NCI-H2107 treated with DMSO at 0.1 percent for 48 hours (cell line): ENCODE data around the gene FAM124B.
"Not testable (repeated sequence)": the region's sequence is repeated elsewhere in the genome, so short reads cannot be mapped to it uniquely, and the experiment has no call there.

Experiments
- DNase-seq: peaks from one replicate; lab custom pipeline; 2025; ENCODE audit not compliant: unreplicated experiment; lab: John Stamatoyannopoulos, UW

Gene FAM124B

DNA sequence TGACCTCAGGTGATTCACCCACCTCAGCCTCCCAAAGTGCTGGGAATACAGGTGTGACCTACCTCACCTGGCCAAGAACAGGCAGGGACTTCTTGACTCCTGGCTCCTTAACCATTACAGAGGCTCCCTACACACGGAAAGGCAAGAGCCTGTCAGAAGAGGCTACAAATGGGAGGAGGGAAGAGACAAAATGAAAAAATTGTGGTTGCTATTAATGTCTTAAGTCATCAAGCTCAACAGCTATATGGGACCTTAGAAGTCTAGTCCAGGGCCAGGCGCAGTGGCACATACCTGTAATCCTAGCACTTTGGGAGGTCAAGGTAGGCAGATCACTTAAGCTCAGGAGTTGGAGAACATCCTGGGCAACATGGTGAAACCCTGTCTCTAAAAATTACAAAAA is 11.5 kb upstream of the FAM124B start:
- DNase-seq, result no peak

DNA sequence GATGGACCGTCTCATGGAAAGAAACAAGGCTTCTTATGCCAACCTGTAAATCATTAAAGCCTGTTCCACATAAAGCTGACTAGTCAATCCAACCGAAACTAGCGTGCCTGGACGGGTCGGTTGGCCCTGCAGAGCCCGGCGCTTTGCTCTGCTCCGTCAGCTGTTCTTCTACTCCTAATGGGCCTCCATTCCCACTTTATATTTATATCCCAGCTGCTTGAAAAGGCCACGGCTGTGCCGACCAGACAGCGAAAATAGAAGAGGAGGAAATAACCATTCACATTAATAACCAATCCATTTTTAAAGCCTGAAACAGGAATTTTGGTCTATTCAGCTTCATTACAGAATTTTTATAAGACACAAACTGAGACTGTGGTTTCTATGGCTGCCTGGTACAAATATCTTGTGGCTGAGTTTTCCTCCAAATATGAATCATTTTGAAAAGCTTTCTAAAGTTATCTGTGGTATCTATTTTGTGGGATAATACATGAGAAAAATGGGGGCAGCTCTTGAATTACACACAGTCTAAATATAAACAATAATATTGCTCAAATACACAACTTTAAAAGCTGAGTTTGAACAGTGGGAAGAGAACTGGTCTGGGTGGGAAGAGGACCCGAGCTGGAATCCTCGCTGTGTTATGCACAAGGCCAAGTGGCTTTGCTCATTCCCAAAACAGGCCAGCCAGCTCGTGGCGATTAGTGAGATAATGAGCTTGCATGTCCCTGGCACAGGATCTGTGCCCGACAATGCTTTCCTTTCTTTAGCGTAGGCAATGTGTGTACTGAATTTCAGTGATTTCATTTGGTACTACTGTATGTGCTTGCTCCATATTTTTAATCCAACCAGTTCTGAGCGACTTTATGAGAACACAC is 10.5 kb upstream of the FAM124B start:
- no peak for DNase-seq

DNA sequence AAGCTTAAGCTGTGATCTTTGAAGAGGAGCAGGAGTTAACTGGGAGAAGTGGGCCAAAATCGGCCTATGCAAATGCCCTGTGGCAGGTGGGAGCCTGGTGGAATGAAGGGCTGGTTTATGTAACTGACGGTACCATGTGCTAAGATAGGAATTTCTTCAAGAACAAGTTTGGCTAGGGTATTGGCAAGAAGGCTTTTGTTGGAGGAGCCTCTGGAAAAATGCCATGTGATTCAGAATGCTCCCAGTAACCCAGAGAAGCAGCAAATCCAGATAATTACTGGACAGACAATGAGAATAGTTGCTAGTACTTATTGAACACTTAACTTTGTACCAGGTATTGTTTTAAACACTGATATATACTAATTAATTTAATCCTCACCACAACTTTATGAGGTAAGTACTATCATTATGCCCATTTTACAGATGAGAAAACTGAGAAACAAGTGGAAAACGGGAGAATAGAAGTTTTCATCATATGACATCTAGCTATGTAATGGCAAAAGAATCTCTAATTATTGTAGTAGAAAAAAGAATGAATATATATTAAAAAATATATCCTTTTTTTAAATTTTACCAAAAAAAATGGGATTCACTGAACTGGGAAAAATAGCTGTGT is 9.1 kb upstream of the FAM124B start:
- DNase-seq, result no peak

DNA sequence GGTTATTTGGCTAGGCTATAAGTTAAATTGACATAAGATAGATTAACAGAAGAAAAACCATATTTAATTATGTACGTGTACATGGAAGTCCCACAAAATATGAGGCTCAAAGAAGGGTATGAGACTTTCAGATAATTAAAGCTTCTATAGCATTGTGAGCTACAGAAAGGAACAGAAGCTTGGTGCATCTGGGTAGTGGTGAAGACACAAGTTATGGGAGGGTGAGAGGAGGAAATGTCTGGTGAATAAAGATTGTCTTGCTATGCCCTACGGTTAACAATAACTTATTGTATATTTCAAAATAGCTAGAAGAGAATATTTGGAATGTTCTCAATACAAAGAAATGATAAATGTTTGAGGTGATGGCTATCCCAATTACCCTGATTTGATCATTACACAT is 6.8 kb upstream of the FAM124B start:
- no peak for DNase-seq

DNA sequence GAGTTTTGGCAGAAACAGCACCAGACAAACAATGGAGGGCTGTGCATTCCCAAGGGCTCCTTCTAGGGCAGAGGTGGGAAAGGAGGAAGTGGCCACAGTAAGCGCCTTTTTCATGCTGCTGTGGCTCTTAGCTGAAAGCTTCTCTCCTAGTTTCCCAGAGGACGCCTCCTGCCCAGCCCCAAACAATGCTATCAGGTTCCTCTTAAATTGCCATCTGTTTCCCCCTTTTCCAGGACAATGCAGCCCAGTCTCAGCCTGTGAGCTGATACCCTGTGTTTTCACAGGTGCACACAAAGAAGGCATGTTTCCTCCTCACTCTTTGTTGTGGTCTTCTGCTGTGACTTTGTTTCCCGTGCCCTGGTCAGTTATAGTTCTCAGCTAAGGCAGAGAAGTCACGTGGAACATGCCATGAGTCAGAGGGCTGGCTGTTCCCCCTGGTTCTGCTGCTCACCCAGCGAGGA is 5.4 kb upstream of the FAM124B start:
- no peak for DNase-seq

DNA sequence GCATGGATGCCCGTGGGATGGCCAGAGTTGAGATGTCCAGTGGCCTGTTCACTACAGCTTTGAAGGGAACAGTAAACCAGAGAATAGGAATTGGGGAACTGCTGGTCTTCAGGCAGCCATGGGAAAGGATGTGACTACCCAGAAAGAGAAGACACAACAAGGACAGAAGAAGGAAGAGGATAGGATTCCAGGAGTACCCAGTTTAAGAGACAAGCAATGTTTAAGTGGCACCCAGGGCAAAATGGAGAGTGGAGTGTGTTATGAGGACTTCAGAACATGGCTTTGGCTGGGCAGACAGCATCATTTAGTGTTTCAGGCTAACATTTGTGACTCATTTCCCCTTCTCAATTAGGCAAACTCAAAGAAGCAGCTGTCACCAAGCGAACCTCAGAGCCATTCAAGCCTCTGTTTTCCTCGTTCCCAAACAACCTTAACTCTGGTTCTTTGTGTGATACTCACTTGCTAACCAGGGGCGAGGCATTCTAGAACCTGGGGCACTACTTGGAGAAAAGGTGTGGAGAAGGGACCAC is 4.0 kb upstream of the FAM124B start:
- no peak for DNase-seq

DNA sequence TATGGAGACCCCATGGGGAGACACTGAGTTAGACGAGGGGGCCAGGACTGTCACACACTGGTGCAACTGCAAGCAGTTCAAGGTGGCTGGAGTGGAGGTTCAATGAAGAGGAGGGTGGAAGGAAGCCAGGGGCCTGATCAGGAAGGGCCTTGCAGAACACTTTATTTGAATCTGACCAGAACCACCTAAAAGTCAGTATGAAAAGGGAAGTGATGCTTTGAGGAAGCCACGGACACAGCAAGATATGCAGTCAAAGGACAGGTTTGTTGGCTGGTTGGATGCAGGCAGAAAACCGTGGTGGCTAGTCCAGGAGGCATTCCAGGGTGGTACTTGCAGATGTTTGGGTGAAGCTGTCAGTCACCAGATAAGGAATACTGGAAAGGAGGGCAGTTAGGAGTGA is 3.5 kb upstream of the FAM124B start:
- no peak for DNase-seq

DNA sequence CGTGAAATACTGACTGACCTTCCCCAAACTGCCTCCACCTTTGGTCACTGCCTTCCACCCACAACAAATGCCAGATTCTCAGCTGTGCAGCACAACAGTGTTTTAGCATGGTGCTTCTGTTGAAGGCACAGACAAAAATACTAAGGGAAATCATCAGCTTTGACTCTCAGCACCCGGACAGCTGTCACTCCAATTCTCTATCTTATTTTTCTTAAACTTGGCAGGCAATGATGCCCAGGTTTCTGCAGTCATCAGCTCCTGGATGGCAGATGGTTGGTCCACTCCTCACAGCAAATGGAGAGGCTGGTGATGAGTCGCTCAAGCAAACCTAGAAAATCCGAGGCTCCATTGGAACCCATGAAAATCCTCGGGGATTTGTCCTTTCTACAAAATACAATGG is 2.9 kb upstream of the FAM124B start:
- DNase-seq, result no peak

DNA sequence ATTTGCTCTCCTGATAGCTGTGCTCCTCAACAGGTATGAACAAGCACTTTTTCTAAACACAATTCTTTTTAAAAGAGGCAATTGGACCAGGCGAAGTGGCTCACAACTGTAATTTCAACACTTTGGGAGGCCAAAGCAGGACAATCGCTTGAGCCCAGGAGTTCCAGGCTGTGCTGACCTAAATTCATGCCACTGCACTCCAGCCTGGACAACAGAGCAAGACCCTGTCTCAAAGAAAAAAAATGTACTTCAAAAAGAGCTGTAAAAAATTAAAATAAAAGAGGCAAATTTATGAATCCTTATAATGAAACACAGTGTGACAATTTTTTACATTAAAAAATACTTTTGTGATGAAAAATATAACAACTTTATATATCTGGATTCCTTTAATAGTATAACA is 1.8 kb upstream of the FAM124B start:
- DNase-seq, result no peak

DNA sequence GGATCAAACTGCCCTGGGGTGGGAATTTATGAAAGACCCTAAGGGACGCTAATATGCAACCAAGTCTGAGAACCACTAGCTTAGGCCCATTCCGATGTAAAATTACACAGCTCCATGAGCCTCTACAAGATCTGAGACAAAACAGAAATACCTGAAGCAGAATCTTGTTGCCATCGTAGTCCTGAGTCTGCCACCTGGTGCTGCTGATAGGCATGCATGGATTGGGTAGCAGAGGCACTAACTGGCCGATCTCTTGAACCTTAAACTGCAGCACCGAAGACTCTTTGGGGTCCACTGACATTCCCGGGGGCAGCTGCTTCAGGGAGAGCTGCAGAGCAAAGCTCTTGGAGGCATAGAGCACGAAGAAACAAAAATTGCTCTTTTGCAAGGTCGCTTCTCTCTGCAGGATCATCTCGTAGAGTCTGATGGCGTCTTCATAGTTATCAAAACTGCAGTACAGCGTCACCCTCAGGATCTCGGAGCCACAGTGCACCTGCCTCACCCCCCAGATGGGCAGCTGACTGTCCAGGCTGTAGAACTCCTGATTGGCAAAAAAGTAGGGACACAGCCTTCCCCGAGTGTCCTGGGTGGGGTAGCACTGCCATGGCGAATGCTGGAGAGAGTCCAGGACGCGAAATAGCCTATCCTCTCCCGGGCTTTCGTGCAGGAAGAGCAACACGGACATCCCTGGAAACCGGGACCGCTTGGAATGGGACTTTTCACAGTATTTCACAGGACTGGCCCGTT is 848 bp downstream of the FAM124B start:
- DNase-seq, result no peak

DNA sequence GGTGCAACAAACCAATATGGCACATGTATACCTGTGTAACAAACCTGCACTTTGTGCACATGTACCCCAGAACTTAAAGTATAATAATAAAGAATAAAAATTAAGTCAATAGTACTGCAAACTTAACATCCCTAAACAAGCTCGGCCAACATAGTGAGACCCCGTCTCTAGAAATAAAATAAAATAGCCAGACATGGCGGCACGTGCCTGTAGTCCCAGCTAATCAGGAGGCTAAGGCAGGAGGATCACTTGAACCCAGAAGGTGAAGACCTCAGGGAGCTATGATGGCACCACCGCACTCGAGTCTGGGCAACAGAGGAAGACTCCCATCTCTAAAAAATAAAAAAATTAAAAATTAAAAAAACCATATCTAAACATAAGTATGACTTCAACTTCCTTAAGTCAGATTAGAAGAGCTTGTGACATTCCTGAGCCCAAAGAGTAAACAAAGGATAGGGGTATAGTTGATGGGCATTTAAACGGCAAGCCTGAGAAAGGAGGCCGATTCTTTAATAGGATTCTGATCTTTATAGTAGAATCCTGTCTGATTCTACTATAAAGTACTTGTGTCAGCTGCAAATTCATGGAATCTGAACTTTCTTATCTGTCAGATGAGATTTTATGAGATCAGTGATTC is 1.6 kb downstream of the FAM124B start:
- no peak for DNase-seq

DNA sequence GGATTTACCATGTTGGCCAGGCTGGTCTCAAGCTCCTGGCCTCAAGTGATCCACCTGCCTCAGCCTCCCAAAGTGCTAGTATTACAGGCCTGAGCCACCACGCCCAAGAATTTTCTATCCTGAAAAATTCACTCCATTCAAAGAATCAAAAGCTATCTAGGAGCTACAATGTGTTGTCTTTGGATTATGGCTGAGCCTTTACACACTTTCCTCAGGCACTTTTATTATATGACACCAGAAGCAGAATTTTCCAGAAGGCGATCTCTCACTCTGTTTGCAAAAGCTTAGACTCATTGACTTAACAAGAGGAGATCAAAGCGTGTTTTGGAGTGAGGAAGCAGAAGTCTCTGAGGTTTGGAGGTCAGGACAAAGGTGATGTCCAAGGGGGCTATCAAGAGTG is 3.6 kb downstream of the FAM124B start:
- no peak for DNase-seq

DNA sequence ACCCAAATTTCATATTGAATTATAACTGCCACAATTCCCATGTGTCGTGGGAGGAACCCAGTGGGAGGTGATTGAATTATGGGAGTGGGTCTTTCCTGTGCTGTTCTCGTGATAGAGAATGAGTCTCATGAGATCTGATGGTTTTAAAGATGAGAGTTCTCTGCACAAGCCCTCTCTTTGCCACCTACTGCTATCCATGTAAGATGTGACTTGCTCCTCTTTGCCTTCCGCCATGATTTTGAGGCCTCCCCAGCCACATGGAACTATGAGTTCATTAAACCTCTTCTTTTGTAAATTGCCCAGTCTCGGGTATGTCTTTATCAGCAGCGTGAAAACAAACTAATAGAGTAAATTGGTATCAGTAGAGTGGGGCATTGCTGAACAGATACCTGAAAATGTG is 4.8 kb downstream of the FAM124B start:
- DNase-seq, result not testable (repeated sequence)

DNA sequence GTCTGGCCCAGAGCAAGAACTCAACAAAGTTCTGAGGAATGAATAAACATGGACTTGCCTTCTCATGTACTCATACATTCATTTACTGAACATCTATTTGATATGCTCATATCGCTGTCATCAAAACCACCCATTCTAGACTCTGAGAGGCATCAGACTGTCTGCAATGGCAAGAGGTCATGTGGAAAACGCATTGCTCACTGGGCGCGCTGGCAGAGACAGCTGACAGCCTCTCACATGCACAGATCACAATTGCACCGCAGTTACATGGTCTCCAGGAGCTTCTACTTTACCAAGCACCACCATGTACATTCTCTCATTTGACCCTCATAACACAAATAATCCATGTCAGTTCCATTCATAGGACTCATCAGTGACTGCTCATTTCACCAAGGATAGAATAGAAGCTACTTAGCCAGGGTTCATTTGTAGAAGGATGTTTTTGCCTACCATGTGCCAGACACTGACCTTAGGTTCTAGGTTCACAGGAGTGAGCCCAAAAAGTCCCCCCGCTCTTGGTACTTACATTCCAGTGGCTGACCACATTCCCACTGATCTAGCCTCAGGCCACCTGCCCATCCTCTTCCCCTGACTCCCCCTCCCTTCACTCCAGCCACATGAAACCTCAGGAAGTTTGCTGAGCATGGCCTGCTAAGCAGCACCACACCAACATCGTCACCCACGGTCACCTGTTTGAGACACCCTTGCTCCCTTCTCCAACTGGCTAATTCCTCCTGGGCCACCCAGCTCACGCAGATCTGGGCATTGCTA is 6.1 kb downstream of the FAM124B start:
- no peak for DNase-seq

DNA sequence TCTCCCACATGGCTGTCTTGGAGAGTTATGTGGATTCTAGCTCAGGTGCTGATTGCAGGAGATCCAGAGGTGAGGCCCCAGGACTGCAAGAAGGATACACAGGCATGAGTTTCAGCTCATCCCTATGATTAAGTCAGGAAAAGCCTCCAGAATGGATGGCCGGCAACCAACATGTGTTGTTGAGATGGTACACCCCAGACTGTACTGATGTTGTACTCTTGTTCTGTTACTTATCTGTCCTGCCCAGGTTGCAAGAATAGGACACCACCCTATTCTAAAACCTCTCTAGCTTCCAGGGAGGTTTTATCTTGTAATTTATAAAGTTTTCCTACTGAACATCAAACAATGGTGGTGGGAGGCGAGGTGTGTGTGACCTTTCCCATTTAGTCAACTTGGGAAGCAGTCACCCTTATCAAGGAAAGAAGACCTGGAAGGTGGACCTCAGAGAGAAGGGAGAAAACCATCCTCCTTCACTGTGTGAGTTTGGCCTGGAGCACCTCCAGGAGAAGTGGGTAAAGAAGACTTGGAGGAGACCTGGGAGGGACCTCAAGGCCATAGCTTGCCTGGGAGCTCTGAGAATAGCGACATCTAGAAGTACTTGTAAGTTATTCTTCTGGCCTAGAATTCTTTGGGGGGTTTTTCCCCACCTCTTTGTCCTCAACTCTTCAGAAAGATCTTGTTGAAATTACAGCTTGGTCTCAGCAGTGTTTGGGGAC is 8.6 kb downstream of the FAM124B start:
- no peak for DNase-seq

DNA sequence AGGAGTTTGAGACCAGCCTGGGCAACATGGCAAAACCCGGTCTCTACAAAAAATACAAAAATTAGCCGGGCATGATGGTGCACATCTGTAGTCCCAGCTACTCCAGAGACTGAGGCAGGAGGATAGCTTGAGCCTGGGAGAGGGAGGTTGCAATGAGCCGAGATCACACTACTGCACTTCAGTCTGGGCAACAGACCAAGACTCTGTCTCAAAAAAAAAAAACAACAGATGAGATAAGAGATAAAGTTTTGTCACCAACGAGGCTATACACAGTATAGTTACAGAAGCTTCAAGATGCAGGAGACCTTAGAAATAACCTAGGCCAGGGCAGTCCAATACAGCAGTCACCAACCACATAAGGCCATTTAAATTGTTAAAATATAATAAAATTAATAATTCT is 9.4 kb downstream of the FAM124B start:
- DNase-seq, result no peak

DNA sequence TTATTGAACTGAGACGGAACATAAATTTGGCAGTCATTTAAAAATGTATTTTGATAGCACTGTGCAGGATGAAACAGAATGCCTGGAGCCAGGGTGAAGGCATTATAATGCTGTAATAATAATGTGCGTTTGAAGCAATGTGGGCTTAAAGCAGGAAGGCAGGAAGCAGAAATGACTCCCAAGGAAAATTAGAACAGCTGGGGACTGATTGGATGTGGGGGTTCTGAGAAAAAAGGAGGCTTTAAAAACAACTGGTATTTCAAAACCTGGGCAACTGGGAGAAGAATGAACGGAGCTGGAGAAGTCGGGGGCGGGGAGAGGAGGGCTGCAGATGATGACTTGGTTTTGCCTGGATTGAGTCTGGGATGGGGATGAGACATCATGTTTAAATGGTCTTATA is 12.6 kb downstream of the FAM124B start:
- DNase-seq, result no peak

DNA sequence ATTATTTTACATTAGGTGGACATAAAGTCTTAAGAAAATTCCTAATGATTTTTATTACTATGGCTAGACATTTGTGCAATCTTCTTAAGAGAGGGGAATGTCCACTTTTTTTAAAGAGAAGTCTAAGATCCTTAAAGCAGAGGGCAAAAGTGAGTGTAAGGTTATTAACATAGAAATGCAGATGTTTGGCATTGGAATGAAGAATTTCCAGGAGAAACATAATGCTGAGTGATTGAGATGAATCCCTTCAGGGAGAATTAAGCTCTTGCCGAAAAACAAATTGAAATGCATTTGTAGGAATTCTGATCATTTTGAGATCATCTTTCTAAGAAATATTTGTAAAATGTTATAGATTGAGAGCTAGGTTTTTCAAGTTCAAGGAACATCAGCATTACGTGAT is 15.0 kb downstream of the FAM124B start:
- DNase-seq, result no peak

DNA sequence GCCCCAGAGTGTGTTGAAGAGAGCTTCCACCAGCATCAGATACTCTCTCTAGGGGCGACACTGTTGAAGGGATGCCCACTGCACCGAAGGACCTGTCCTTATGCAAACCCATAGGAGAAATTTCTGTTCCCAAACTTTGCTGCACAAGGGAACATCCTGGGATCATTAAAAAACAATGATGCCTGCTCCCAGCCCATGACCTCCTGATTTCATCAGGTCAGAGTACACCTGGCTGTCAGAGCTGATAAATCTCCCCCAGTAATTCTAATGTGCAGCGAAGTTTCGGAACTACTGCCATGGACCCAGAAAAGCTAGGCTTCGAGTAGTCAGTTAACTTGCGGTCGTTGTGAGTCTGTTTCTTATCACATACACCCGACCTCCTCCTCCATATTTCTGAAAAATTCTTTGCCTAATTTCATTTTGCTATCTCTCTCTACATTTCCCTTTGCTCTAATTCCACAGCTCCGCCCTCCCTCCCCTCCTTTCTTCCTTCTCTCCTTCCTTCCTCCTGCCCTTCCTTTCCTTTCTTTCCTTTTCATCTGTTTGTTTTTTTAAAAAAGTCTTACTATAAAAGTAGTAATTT is 18.8 kb downstream of the FAM124B start:
- no peak for DNase-seq

DNA sequence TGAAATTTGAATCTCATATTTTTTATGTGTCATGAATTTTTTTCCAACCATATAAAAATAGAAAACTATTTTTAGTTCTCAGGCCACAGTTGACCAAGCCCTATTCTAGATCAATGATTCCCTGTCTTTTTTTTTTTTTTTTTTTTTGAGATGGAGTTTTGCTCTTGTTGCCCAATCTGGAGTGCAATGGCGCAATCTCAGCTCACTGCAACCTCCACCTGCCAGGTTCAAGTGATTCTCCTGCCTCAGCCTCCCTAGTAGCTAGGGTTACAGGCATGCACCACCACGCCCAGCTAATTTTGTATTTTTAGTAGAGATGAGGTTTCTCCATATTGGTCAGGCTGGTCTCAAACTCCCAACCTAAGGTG is 19.6 kb downstream of the FAM124B start:
- not testable (repeated sequence) for DNase-seq
